ENCODE data around the gene PTPN6.

GRCh38 chr12:6955108-6956020 lies 4.2 kb downstream of the PTPN6 start:
- no peak for TF ChIP-seq POLR2A (IDR thresholded peaks at IDR 0.05)
- TF ChIP-seq CTCF (IDR thresholded peaks at IDR 0.05), result no peak

Measured in lower leg skin (tissue), 3 donors.